ENCODE results near the gene FAM83C.
A peak's percentile ranks its signal among the peaks of the same experiment; 100 is the strongest.
"Not testable (repeated sequence)": the region's sequence is repeated elsewhere in the genome, so short reads cannot be mapped to it uniquely, and the experiment has no call there.

Gene FAM83C

GRCh38 chr20:35318502-35319157, 26.4 kb upstream of the FAM83C start:
- no peak for DNase-seq
- Histone ChIP-seq H3K4me3 (ENCODE audit: low read length) (no peak overlapping the region), H3K27ac (ENCODE audit: low read length) (no peak overlapping the region), H3K4me1 (ENCODE audit: low read length) (no peaks in the 10 kb centered on the region), H3K4me2 (ENCODE audit: low read depth, low read length) (no peak overlapping the region), H3K9me2 (replicated peaks; ENCODE audit: insufficient read depth, low read length) (no peaks in the 10 kb centered on the region), H3F3A (ENCODE audit: insufficient read depth, low read length) (no peaks in the 10 kb centered on the region), H3K27me3 (replicated peaks; ENCODE audit: insufficient read depth, low read length) (no peaks in the 10 kb centered on the region), H3K36me3 (replicated peaks; ENCODE audit: insufficient read depth, low read length) (no peaks in the 10 kb centered on the region), H3K9me3 (replicated peaks; ENCODE audit: insufficient read depth, low read length) (no peaks in the 10 kb centered on the region), H3K79me2 (ENCODE audit: low read length) (no peaks in the 10 kb centered on the region), H2AFZ (ENCODE audit: low read length) (0 out of 2 replicates have a peak overlapping the region, but pooled peaks have one; percentile 20), H4K20me1 (ENCODE audit: insufficient read depth, low read length) (no peaks in the 10 kb centered on the region), H3K9ac (ENCODE audit: low read length) (no peak overlapping the region)
- no peak for TF ChIP-seq EZH2 (optimal IDR thresholded peaks at IDR 0.05; ENCODE audit: low read depth, low read length)
- TF ChIP-seq CTCF (IDR thresholded peaks at IDR 0.05; ENCODE audit: low read length), result no peak
- no peak for TF ChIP-seq EZH2phosphoT487 (IDR thresholded peaks at IDR 0.05; ENCODE audit: low read length)

GRCh38 chr20:35317416-35318210, 25.4 kb upstream of the FAM83C start:
- no peak for TF ChIP-seq EZH2phosphoT487 (IDR thresholded peaks at IDR 0.05; ENCODE audit: low read length)
- DNase-seq, result no peak
- Histone ChIP-seq H3K4me2 (ENCODE audit: low read depth, low read length) (no peak overlapping the region), H3F3A (ENCODE audit: insufficient read depth, low read length) (no peaks in the 10 kb centered on the region), H3K4me1 (ENCODE audit: low read length) (no peaks in the 10 kb centered on the region), H3K9me3 (replicated peaks; ENCODE audit: insufficient read depth, low read length) (no peaks in the 10 kb centered on the region), H3K27ac (ENCODE audit: low read length) (no peak overlapping the region), H3K9ac (ENCODE audit: low read length) (no peak overlapping the region), H3K9me2 (replicated peaks; ENCODE audit: insufficient read depth, low read length) (no peaks in the 10 kb centered on the region), H2AFZ (ENCODE audit: low read length) (no peak overlapping the region), H3K27me3 (replicated peaks; ENCODE audit: insufficient read depth, low read length) (no peaks in the 10 kb centered on the region), H3K79me2 (ENCODE audit: low read length) (no peaks in the 10 kb centered on the region), H3K36me3 (replicated peaks; ENCODE audit: insufficient read depth, low read length) (no peaks in the 10 kb centered on the region), H4K20me1 (ENCODE audit: insufficient read depth, low read length) (no peaks in the 10 kb centered on the region), H3K4me3 (ENCODE audit: low read length) (no peak overlapping the region)

GRCh38 chr20:35316086-35316485, 23.9 kb upstream of the FAM83C start:
- Histone ChIP-seq H3K4me3 (ENCODE audit: low read length) (no peak overlapping the region), H2AFZ (ENCODE audit: low read length) (no peak overlapping the region), H3K4me1 (ENCODE audit: low read length) (no peaks in the 10 kb centered on the region), H3K9me3 (replicated peaks; ENCODE audit: insufficient read depth, low read length) (no peaks in the 10 kb centered on the region), H3K9ac (ENCODE audit: low read length) (no peak overlapping the region), H3F3A (ENCODE audit: insufficient read depth, low read length) (no peaks in the 10 kb centered on the region), H3K27me3 (replicated peaks; ENCODE audit: insufficient read depth, low read length) (no peaks in the 10 kb centered on the region), H3K79me2 (ENCODE audit: low read length) (no peaks in the 10 kb centered on the region), H3K9me2 (replicated peaks; ENCODE audit: insufficient read depth, low read length) (no peaks in the 10 kb centered on the region), H3K27ac (ENCODE audit: low read length) (no peak overlapping the region), H4K20me1 (ENCODE audit: insufficient read depth, low read length) (no peaks in the 10 kb centered on the region), H3K4me2 (ENCODE audit: low read depth, low read length) (no peak overlapping the region), H3K36me3 (replicated peaks; ENCODE audit: insufficient read depth, low read length) (no peaks in the 10 kb centered on the region)
- no peak for DNase-seq
- no peak for TF ChIP-seq CTCF (IDR thresholded peaks at IDR 0.05; ENCODE audit: low read length)
- no peak for TF ChIP-seq EZH2phosphoT487 (IDR thresholded peaks at IDR 0.05; ENCODE audit: low read length)
- no peak for TF ChIP-seq EZH2 (optimal IDR thresholded peaks at IDR 0.05; ENCODE audit: low read depth, low read length)

- not testable (repeated sequence) for H4K20me1 ChIP-seq (ENCODE audit: insufficient read depth, low read length); H3K27me3 ChIP-seq (replicated peaks; ENCODE audit: insufficient read depth, low read length); H2AFZ ChIP-seq (ENCODE audit: low read length); H3K79me2 ChIP-seq (ENCODE audit: low read length); H3F3A ChIP-seq (ENCODE audit: insufficient read depth, low read length); H3K4me1 ChIP-seq (ENCODE audit: low read length); H3K36me3 ChIP-seq (replicated peaks; ENCODE audit: insufficient read depth, low read length); H3K9ac ChIP-seq (ENCODE audit: low read length); H3K4me2 ChIP-seq (ENCODE audit: low read depth, low read length); H3K27ac ChIP-seq (ENCODE audit: low read length); DNase-seq; H3K4me3 ChIP-seq (ENCODE audit: low read length); H3K9me2 ChIP-seq (replicated peaks; ENCODE audit: insufficient read depth, low read length); H3K9me3 ChIP-seq (replicated peaks; ENCODE audit: insufficient read depth, low read length)
Observed at GRCh38 chr20:35315632-35316020, 23.4 kb upstream of the FAM83C start.

Measured in MM.1S (cell line).